ENCODE data around the gene RLBP1.
A peak's percentile ranks its signal among the peaks of the same experiment; 100 is the strongest.

RLBP1 gene

DNA sequence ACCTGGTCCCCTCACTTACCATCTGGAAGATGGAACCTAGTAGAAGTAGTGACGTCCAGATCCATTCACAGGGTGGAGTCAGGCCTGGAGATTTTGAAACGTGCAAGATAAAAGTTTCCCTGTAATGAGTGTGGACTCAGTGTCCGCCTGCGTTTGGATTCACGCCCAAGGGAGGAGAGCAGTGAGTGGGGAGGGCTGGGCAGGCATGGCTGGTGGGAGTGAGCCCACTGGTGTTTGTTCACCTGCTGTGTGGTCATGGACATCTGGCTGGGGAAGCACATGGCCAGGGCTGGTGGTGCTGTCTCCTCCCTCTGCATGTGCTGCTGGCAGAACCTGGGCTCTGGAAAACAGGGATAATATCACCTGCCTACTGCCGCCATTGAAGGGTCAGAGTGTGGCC, 37.0 kb downstream of the RLBP1 start:
- DNase-seq (ENCODE audit: low read depth) = no peak
- TF ChIP-seq, protein P1, sequence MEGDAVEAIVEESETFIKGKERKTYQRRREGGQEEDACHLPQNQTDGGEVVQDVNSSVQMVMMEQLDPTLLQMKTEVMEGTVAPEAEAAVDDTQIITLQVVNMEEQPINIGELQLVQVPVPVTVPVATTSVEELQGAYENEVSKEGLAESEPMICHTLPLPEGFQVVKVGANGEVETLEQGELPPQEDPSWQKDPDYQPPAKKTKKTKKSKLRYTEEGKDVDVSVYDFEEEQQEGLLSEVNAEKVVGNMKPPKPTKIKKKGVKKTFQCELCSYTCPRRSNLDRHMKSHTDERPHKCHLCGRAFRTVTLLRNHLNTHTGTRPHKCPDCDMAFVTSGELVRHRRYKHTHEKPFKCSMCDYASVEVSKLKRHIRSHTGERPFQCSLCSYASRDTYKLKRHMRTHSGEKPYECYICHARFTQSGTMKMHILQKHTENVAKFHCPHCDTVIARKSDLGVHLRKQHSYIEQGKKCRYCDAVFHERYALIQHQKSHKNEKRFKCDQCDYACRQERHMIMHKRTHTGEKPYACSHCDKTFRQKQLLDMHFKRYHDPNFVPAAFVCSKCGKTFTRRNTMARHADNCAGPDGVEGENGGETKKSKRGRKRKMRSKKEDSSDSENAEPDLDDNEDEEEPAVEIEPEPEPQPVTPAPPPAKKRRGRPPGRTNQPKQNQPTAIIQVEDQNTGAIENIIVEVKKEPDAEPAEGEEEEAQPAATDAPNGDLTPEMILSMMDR (conservative IDR thresholded peaks at IDR 0.05; ENCODE audit: control insufficient read depth, insufficient read depth, low read depth, low read length) = no peak
- no peak overlapping the region for H3K4me3 ChIP-seq (ENCODE audit: control insufficient read depth, low read depth, low read length)

DNA sequence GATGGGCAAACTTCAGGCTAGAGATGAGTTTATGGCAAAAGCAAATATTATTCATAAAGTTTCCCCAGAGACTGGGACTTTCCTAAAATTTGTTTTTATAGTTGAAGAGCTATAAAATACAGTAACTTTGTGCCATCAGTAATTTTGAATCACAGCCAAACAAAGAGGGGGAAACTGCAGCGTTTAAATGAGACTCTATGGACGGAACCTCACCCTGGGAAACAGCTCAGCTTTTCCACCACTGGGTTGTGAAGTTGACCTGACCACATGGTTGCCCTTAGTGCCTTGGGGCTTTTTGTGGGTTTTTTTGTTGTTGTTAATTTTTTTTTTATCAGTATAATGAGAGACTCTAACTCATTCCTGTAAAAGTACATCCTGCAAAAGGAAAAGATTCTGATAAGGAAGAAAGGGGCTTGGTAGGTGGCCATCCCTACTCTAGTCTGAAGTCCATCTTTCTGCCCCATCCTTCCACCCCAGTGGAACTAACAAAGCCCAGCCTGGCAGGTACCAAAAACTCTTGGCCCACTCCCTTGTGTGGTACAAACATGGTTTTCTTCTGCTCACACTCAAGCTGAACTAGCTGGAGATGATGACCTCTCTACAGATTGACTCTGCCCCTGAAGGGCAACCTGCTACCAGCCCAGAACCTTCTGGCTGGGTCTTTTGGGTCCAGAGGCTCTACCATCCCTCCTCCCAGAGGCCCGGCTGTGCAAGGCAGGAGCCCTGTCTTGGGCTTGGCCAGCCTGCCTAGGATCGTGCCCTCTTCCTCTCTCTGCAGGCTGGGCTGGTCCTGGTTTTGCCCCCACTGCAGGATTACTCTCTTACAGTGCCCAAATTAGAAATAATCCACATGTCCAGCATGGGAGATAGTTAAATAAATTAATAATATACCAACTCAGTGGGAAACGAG, 41.2 kb downstream of the RLBP1 start:
- no peak overlapping the region for H3K4me3 ChIP-seq (ENCODE audit: control insufficient read depth, low read depth, low read length)
- TF ChIP-seq, protein P1 (conservative IDR thresholded peaks at IDR 0.05; ENCODE audit: control insufficient read depth, insufficient read depth, low read depth, low read length) = no peak
- DNase-seq (ENCODE audit: low read depth) = no peak

DNA sequence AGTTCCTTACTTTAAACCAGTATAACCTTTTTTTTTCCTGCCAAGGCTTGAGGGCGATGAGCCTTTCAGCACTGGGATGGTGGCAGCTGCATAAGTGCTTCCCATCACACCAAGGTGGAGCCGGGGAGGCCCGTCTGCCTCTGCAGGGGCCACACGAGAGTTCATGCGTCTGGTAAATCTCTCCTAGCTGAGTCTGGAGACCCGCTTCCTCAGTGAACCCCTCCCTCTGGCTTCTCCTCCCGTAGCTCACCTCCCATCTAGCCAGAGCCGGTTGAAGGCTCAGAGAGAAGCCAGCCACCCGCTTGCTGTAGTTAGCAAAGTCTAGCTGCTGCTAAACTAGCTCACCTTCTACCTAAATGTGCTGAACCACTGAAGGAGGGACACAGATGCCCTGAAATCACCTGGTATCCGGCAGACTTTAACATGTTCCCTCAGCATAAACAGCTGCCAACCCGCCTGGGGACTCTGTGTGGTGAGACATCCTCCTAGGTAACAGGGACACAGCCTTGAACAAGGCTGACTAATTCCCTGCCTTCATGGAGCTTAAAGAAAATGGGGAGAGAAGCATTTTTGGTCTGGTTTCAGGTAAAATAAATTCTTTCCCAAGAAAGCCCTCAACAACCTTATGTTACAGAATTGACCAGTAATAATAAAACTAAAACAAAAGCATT, 42.9 kb downstream of the RLBP1 start:
- H3K4me3 ChIP-seq (ENCODE audit: control insufficient read depth, low read depth, low read length) = no peak overlapping the region
- no peak for DNase-seq (ENCODE audit: low read depth)
- TF ChIP-seq, protein P1 (conservative IDR thresholded peaks at IDR 0.05; ENCODE audit: control insufficient read depth, insufficient read depth, low read depth, low read length) = no peak

DNA sequence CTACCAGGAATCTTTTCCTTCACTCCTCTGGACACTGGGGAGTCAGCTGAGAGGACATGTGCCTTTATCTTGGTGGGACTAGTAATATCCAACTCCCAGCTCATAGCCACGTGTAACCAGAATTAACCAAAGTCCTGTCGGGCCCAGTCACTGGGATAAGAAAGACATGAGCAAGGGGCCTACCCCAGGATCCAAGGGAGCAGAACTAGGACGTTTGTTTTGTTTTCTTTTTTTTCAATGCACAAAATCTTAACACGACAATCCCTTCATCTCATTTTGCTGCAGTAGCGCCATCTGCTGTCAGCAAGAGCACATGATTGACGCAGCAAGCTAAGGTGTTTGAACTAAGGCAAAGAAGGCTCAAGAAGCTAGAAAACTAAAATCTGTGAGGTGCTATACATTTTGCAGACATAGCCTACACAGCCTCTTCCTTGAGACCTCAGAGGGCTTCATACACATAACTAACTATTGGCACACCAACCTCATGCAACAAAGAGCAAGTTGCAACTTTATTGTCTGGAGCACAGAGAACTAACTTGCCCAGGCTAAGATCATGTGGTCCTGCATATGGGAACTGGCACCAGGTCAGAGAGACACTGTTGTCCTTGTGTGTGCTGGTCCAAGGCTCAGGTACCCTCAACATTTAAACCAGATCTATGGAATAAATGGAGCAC, 43.6 kb downstream of the RLBP1 start:
- DNase-seq (ENCODE audit: low read depth) = peak; percentile 79
- TF ChIP-seq, protein P1 (conservative IDR thresholded peaks at IDR 0.05; ENCODE audit: control insufficient read depth, insufficient read depth, low read depth, low read length) = peak; percentile 95
- H3K4me3 ChIP-seq (ENCODE audit: control insufficient read depth, low read depth, low read length) = no peak overlapping the region

DNA sequence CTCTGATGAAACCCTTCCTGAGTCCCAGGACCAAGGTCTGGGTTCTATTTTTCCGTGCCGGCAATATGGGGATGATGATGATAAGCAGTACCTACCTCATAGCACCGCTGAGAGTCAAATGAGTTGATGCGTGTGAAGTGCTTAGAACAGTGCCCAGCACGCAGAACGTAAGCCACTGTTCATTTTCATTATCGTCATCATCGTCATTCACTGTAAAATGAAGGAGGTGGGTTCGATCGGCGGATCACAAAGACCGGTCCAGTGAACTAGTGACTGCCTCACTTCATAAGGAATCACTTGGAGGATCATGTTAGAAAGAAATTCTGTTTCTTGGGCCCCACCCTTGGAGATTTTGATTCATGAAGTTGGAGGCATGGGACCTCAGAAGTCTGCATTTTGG, 44.3 kb downstream of the RLBP1 start:
- no peak for DNase-seq (ENCODE audit: low read depth)
- no peak overlapping the region for H3K4me3 ChIP-seq (ENCODE audit: control insufficient read depth, low read depth, low read length)
- TF ChIP-seq, protein P1 (conservative IDR thresholded peaks at IDR 0.05; ENCODE audit: control insufficient read depth, insufficient read depth, low read depth, low read length) = no peak

DNA sequence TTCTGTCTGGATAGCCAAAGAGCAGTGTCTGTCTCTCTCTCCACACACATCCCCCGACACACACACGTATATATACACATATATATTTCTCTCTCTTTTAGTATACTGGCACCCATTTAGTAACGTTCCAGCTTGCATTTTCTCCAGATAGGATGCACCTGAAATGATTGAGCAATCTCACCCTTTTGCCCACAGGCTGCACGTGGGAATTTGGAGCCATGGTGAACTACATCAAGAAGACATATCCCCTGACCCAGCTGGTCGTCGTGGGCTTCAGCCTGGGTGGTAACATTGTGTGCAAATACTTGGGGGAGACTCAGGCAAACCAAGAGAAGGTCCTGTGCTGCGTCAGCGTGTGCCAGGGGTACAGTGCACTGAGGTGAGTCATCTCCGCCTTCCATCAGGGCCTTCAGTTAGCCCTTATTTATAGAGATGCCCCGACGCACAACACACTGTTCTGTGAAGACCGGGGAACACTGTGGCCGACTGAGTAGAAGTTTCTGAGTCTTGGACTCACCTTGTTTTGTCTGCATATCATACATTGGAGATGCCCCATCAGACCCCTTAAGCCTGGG, 45.7 kb downstream of the RLBP1 start:
- H3K4me3 ChIP-seq (ENCODE audit: control insufficient read depth, low read depth, low read length) = no peak overlapping the region
- TF ChIP-seq, protein P1 (conservative IDR thresholded peaks at IDR 0.05; ENCODE audit: control insufficient read depth, insufficient read depth, low read depth, low read length) = no peak
- no peak for DNase-seq (ENCODE audit: low read depth)
